ENCODE data around the gene NUF2.
"Not testable (repeated sequence)": the region's sequence is repeated elsewhere in the genome, so short reads cannot be mapped to it uniquely, and the experiment has no call there.

Gene NUF2

GRCh38 chr1:163305441-163305840 is 16.3 kb upstream of the NUF2 start:
- no peak for FAIRE-seq
- DNase-seq (ENCODE audit: insufficient read length, low spot score) = no peak
- no peak for TF ChIP-seq POLR2A (IDR thresholded peaks at IDR 0.05; ENCODE audit: low read depth, low read length)

DNA sequence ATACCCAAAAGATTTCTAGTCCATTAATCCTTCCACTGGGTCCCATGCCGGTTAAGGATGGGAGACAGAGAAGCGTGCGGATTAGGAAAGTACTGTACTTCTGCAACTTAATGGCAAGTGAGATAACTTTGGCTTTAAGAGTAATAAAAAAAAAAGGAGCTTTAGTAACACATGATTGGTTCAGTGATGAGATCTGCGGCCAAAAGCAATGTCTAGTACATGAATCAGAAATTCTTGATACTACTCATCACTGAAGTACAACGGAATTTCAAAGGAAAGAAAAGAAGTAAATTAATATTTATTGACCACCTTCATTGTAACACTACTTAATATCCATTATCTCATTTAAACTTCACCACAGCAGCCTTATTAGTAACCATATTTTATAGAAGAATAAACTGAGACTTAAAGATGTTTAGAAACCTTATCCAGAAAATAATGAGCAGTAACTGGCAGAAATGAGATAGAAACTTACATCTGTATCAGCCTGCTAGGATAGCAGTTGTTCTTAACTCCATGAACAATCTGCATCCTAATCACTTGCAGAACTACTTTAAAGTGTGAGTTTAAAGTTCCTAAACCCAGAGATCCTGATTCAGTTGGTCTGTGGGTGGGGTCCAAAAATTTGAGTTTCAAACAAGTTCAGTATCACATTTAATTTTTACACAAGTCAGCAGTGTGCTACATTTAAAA is 14.1 kb upstream of the NUF2 start:
- TF ChIP-seq POLR2A (IDR thresholded peaks at IDR 0.05; ENCODE audit: low read depth, low read length) = no peak
- DNase-seq (ENCODE audit: insufficient read length, low spot score) (peak; percentile 30), FAIRE-seq (peak; percentile 61)

GRCh38 chr1:163308811-163309210 is 12.9 kb upstream of the NUF2 start:
- no peak for TF ChIP-seq POLR2A (IDR thresholded peaks at IDR 0.05; ENCODE audit: low read depth, low read length)
- FAIRE-seq = no peak
- DNase-seq (ENCODE audit: insufficient read length, low spot score) = no peak

GRCh38 chr1:163315773-163316374 is 5.9 kb upstream of the NUF2 start:
- FAIRE-seq = peak; percentile 23
- DNase-seq (ENCODE audit: insufficient read length, low spot score) = no peak
- TF ChIP-seq POLR2A (IDR thresholded peaks at IDR 0.05; ENCODE audit: low read depth, low read length) = no peak

- FAIRE-seq (no peak), DNase-seq (ENCODE audit: insufficient read length, low spot score) (no peak)
- TF ChIP-seq POLR2A (IDR thresholded peaks at IDR 0.05; ENCODE audit: low read depth, low read length) = no peak
These were observed 863 bp upstream of the NUF2 start for GRCh38 chr1:163320891-163321290.

GRCh38 chr1:163323339-163323738 is 1.6 kb downstream of the NUF2 start:
- FAIRE-seq; DNase-seq (ENCODE audit: insufficient read length, low spot score): not testable (repeated sequence)

- DNase-seq (ENCODE audit: insufficient read length, low spot score) = no peak
- no peak for TF ChIP-seq POLR2A (IDR thresholded peaks at IDR 0.05; ENCODE audit: low read depth, low read length)
- FAIRE-seq = no peak
These were observed 9.4 kb downstream of the NUF2 start for GRCh38 chr1:163331116-163331515.

GRCh38 chr1:163335216-163335615 is 13.5 kb downstream of the NUF2 start:
- DNase-seq (ENCODE audit: insufficient read length, low spot score) (no peak), FAIRE-seq (no peak)
- TF ChIP-seq POLR2A (IDR thresholded peaks at IDR 0.05; ENCODE audit: low read depth, low read length) = no peak

- TF ChIP-seq POLR2A (IDR thresholded peaks at IDR 0.05; ENCODE audit: low read depth, low read length) = no peak
- no peak for DNase-seq (ENCODE audit: insufficient read length, low spot score)
- no peak for FAIRE-seq
These were observed 15.9 kb downstream of the NUF2 start for GRCh38 chr1:163337631-163338030.

GRCh38 chr1:163346326-163346870 is 24.6 kb downstream of the NUF2 start:
- FAIRE-seq (peak; percentile 83), DNase-seq (ENCODE audit: insufficient read length, low spot score) (no peak)
- TF ChIP-seq POLR2A (IDR thresholded peaks at IDR 0.05; ENCODE audit: low read depth, low read length) = no peak

- FAIRE-seq (no peak), DNase-seq (ENCODE audit: insufficient read length, low spot score) (no peak)
- TF ChIP-seq POLR2A (IDR thresholded peaks at IDR 0.05; ENCODE audit: low read depth, low read length) = no peak
These were observed 25.4 kb downstream of the NUF2 start for GRCh38 chr1:163347106-163347505.

- no peak for TF ChIP-seq POLR2A (IDR thresholded peaks at IDR 0.05; ENCODE audit: low read depth, low read length)
- FAIRE-seq = no peak
These were observed 30.2 kb downstream of the NUF2 start for GRCh38 chr1:163351912-163352311.

GRCh38 chr1:163357378-163357777 is 35.6 kb downstream of the NUF2 start:
- no peak for FAIRE-seq
- no peak for TF ChIP-seq POLR2A (IDR thresholded peaks at IDR 0.05; ENCODE audit: low read depth, low read length)
- DNase-seq (ENCODE audit: insufficient read length, low spot score) = no peak

More at GRCh38 chr1:163351912-163352311, 30.2 kb downstream of the NUF2 start:
- no peak for DNase-seq (ENCODE audit: insufficient read length, low spot score)

DNA sequence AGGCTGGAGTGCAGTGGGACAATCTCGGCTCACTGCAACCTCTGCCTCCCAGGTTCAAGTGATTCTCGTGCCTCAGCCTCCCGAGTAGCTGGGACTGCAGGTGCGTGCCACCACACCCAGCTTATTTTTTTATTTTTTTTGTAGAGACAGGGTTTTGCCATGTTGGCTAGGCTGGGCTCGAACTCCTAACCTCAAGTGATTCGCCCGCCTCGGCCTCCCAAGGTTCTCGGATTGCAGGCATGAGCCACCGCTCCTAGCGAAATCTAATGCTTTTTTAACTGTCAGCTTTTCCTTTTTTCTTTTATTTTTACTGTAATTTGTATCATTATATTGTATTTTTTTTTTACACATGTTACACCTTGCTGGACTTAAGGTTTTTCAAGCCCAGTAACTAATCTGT is 36.4 kb downstream of the NUF2 start:
- DNase-seq (ENCODE audit: insufficient read length, low spot score); FAIRE-seq: not testable (repeated sequence)
